GM19240 (cell line): ENCODE measurements around the gene SDHC.
"Not testable (repeated sequence)": the region's sequence is repeated elsewhere in the genome, so short reads cannot be mapped to it uniquely, and the experiment has no call there.

Experiments used
- DNase-seq: peaks from one replicate; pipeline ENCODE4 v3.0.0; 2011; ENCODE audit warnings: low spot score; ENCODE audit not compliant: insufficient read length

SDHC gene

GRCh38 chr1:161309868-161310267 is 4.3 kb upstream of the SDHC start, which contains the start of gene MPZ:
Gene MPZ (minus strand): TSS chr1:161309968. CDS start chr1:161309905, 63 bp downstream.
- no peak for DNase-seq

DNA sequence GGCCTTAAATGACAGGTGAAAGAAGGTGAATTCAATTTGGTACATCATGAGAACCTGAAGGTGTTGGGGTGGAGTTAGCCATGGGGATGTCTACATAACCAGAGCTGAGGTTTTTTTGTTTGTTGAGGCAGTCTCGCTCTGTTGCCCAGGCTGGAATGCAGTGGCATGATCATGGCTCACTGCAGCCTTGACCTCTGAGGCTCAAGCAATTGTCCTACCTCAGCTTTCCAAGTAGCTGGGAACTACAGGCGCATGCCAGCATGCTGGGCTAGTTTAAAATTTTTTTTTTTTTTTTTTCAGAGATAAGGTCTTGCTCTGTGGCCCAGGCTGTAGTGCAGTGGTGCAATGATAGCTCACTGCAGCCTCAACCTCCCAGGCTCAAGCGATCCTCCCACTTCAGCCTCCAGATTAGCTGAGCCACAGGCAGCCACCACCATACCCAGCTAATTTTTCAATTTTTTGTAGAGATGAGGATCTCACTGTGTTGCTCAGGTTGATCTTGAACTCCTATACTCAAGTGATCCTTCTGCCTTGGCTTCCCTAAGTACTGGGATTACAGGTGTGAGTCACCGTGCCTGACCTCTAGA is 2.5 kb upstream of the SDHC start:
- no peak for DNase-seq

DNA sequence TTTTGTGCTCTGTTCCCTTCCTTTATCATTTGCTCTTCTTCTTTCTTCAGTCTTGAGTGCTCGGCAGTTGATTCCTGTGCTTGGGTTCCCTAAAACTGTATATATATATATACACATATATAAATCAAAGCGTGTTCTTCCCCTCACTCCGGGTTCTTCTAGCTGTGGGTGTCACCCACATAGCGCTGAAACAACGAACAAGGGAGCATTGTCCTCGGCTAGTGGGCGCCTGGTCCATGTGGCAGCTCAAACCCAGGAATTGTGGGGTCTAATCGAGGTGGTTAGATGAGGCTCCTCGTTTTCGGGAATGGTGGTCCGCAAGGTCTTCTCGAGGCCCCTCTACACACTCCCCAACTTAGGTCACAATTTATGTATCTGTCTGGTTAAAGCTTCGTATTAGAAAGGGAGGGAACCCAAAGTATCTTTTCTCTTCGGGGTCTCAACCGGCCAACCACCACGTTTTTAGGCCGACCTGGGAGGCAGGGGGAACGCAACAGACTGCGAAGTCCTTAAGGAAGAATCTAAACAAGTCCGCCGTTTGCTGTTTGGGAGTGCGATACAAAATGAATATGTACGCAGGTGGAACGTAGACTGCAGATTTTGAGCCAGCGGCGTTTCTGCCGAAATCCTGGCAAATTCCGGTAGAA is 504 bp upstream of the SDHC start:
- no peak for DNase-seq

DNA sequence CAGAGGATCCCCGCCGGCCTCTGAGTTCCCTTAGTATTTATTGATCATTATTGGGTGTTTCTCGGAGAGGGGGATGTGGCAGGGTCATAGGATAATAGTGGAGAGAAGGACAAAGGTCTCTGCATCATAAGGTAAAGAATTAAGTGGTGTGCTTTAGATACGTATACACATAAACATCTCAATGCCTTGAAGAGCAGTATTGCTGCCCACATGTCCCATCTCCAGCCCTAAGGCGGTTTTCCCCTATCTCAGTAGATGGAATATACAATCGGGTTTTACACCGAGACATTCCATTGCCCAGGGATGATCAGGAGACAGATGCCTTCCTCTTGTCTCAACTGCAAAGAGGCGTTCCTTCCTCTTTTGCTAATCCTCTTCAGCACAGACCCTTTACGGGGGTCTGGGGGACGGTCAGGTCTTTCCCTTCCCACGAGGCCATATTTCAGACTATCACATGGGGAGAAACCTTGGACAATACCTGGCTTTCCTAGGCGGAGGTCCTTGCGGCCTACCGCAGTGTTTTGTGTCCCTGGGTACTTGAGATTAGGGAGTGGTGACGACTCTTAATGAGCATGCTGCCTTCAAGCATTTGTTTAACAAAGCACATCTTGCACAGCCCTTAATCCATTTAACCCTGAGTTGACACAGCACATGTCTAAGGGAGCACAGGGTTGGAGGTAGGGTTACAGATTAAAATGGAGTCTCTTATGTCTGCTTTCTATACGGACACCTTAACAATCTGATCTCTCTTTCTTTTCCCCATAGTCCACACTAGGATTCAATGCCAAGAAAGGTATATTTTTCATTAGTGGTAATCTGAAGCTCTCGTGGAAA is 1.9 kb downstream of the SDHC start:
- DNase-seq: not testable (repeated sequence)

DNA sequence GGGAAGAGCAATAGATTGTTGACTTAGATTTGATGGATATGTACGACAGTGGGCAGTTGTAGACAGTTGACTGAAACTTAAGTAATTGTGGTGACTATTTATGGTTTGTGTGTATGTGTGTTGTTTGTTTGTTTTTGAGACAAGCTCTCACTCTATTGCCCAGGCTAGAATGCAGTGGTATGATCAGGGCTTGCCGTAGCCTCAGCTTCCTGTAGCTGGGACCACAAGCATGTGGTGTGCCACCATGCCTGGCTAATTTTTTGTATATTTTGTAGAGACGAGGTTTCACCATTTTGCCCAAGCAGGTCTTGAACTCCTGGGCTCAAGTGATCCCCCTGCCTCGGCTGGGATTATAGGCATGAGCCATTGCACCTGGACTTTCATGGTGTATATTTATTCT is 9.8 kb downstream of the SDHC start:
- DNase-seq: no peak

DNA sequence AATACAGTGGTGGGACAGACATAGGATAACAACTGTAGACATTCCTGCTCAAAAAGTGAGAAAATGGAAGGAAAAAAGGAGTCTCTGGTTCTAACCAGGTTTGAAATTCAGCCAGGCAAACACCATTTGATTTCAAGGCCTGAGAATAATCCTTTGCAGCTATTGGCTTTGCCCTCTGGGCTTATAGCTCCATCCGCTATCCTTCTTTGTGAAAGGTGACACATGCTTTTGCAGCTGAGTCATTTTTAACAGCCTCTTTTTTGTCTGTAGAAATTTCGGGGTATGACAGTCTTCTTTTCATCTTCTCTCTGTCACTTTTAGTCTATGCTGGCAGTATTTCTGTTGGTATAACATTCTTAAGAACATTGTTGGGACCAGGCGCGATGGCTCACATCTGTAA is 16.2 kb downstream of the SDHC start:
- no peak for DNase-seq

GRCh38 chr1:161333166-161333565 is 19.0 kb downstream of the SDHC start:
- DNase-seq: no peak

- no peak for DNase-seq
These were observed 21.6 kb downstream of the SDHC start for GRCh38 chr1:161335796-161336195.

- DNase-seq: no peak
These were observed 28.0 kb downstream of the SDHC start for GRCh38 chr1:161342177-161342576.

- DNase-seq: no peak
These were observed 28.6 kb downstream of the SDHC start for GRCh38 chr1:161342821-161343220.

- no peak for DNase-seq
These were observed 36.5 kb downstream of the SDHC start for GRCh38 chr1:161350671-161351070.

GRCh38 chr1:161351482-161351881 is 37.3 kb downstream of the SDHC start:
- DNase-seq: no peak

- DNase-seq: no peak
These were observed 42.9 kb downstream of the SDHC start for GRCh38 chr1:161357073-161357472.

GRCh38 chr1:161359291-161359690 is 45.1 kb downstream of the SDHC start:
- DNase-seq: no peak

DNA sequence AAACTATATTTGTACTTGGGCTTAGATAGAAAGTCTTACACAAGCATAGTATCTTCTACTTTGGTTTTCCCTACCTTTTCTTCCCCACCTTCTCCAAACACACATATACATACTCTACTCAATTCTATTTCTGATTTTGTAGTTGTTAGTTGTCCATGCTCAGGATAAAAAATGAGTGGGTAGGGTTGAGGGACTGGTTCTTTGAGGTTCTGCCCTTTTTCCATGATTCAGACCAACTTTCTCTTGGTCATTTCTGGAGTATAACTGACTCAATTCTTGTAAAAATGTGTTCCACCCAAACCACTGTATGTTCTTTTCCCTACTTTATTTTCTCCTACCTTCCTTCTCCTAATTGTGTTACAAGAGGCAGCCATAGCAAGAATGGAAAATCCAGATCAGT is 50.2 kb downstream of the SDHC start:
- no peak for DNase-seq

DNA sequence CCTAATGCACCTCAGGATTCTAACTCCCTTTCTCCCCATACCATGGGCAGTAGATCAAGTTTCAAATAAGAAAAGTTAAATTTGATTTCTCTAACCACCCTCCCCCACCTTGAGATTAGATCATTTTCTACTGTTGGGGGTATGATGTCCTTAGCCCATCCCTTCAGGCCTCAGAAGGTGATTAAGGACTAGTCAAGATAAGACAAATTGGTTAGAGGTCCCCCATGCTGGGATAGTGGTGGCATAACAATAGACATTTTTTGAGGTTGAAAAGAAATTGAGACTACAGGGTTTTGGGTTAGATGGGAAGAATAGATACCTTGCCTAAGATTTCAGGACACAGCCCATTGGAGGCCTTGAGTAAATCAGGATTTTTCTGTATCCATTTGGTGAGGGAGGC is 51.0 kb downstream of the SDHC start:
- no peak for DNase-seq

GRCh38 chr1:161367684-161368400 is 53.7 kb downstream of the SDHC start, which contains the start of gene CFAP126:
Gene CFAP126 (minus strand): TSS chr1:161367876. CDS start chr1:161367868, 8 bp downstream.
- peak; percentile 81 for DNase-seq

DNA sequence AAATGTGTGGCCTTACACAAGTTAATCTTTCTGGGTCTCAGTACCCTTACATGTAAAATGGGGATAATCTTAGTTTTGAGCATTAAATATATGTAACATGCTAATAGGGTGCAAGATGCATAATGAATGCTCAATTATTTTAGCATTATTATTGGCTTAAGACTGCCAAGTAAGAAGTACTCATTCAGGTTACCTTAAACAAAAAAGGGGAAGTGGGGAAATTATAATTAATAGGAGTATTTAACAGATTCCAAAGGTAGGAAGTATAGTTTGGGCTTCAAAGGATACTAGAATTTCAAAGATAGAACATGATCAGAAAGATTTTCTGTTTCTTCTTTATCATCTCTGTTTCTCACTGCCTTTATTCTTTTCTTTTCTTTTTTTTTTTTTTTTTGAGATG is 59.3 kb downstream of the SDHC start:
- DNase-seq: no peak

GRCh38 chr1:161374373-161374772 is 60.2 kb downstream of the SDHC start:
- no peak for DNase-seq

- no peak for DNase-seq
These were observed 63.8 kb downstream of the SDHC start for GRCh38 chr1:161378014-161378413.

GRCh38 chr1:161379071-161379470 is 64.9 kb downstream of the SDHC start:
- DNase-seq: no peak

DNA sequence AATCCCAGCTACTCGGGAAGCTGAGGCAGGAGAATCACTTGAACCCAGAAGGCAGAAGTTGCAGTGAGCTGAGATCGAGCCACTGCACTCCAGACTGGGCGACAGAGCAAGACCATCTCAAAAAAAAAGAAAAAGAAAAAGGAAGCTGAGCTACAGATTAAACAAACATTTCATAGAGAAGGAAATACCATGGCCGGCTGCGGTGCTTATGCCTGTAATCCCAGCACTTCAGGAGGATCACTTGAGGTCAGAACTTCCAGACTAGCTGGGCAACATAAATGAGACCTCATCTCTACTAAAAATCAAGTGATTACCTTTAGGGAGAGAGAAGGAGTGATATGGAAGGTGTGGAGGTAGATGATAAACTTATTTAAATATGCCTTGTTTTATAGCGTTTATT is 67.5 kb downstream of the SDHC start:
- no peak for DNase-seq
